Stomach smooth muscle (tissue), 2 donors: ENCODE data around the gene DHX29.

Source experiments
- H3K27ac ChIP-seq: one replicate; pipeline ENCODE4 v1.7.0; 2013; ENCODE audit warnings: mild to moderate bottlenecking, low read length, inconsistent platforms
- H3K27me3 ChIP-seq, 2 donors: one replicate each; pipeline ENCODE4 v1.7.0; 2013; ENCODE audit warnings: low read length in 2 of 2; ENCODE audit not compliant: insufficient read depth in 2 of 2, control insufficient read depth in 1 of 2
- H3K36me3 ChIP-seq, 2 donors: one replicate each; pipeline ENCODE4 v1.7.0; 2013; ENCODE audit warnings: low read length in 2 of 2; ENCODE audit not compliant: control insufficient read depth in 2 of 2, insufficient read depth in 2 of 2
- H3K4me1 ChIP-seq: one replicate; pipeline ENCODE4 v1.7.0; 2013; ENCODE audit warnings: low read length; ENCODE audit not compliant: control insufficient read depth, insufficient read depth
- H3K4me3 ChIP-seq, 2 donors: one replicate each; pipeline ENCODE4 v1.7.0; 2013; ENCODE audit warnings: low read length in 2 of 2
- H3K9ac ChIP-seq, 2 donors: one replicate each; pipeline ENCODE4 v1.7.0; 2013; ENCODE audit warnings: low read length in 2 of 2, mild to moderate bottlenecking in 1 of 2
- H3K9me3 ChIP-seq, 2 donors: one replicate each; pipeline ENCODE4 v1.7.0; 2013; ENCODE audit warnings: low read length in 2 of 2; ENCODE audit not compliant: control insufficient read depth in 2 of 2
- donor health status: healthy.
- donor health status: Pancreatic carcinoma.

DHX29 gene

DNA sequence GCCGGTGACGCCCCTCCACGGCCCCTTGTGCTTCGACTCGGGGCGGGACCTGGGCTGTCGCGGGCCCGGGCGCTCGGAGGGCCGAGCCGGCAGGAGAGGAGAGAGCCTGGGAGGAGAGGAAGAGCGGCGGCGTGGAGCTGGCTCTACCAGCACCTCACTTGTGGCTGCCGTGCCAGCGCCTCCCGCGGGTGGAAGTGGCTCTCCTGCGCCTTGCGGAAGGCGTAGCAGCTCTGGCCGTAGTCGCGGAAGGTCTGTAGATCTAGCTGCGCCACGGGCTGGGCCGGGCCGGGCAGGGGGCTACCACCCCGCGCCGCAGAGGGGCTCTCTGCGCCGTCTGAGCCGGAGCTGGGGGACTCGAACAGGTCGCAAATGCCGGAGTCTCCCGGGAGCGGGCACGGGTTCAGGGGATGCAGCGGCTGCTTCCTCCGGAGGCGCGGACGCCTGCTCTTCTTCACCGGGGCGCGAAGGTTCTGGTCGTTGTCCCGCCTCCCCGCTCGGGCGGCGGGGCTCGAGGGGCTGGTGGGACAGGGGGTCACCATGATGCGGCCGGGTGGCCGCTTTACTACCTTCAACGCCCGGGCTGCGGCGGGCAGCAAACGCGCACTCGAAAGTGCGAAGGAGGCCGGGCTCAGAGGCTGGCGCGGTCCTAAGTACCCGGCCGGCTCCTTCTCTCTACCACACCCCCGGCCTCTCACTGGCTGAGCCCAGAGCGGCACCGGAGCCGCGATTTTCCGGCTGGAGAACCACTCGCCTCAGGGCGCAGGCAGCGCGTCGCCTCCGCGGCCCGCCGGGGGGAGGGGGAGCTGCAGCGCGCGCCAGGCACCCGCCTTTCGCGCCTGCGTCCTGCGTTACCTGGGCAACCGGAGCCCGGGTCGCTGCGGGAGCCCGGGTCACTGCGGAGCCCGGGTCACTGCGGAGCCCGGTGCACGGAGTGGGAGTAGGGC is 74.2 kb downstream of the DHX29 start, which contains the start of gene CCNO:
Gene CCNO, minus strand, starts transcription at position 624 of the 944 bp plus-strand sequence. Its CDS starts 85 bp downstream, at position 539.
- Histone ChIP-seq H3K4me3 (peak within 1 kb of the TSS; percentile 67 to 74), H3K36me3 (no peaks in the 10 kb centered on the region), H3K27me3 (peaks cover 65 to 79% of the 10 kb centered on the region in 2 donors), H3K4me1 (peaks cover 36% of the 10 kb centered on the region), H3K27ac (no peak within 1 kb of the TSS), H3K9me3 (no peaks in the 10 kb centered on the region), H3K9ac (peak within 1 kb of the TSS in 1 of 2 donors; percentile 28)

GRCh38 chr5:55232271-55232984 is 75.1 kb downstream of the DHX29 start:
- H3K27ac ChIP-seq = no peak overlapping the region

GRCh38 chr5:55231919-55232270 is 75.6 kb downstream of the DHX29 start:
- Histone ChIP-seq H3K9ac (no peak overlapping the region), H3K4me3 (peak overlapping the region in 1 of 2 donors; percentile 74), H3K9me3 (no peaks in the 10 kb centered on the region), H3K27me3 (peaks cover 74 to 88% of the 10 kb centered on the region in 2 donors), H3K36me3 (no peaks in the 10 kb centered on the region), H3K27ac (no peak overlapping the region), H3K4me1 (peaks cover 43% of the 10 kb centered on the region)

More at GRCh38 chr5:55232271-55232984, 75.1 kb downstream of the DHX29 start:
- Histone ChIP-seq H3K36me3 (no peaks in the 10 kb centered on the region), H3K4me1 (peaks cover 41% of the 10 kb centered on the region), H3K9me3 (no peaks in the 10 kb centered on the region), H3K4me3 (peak overlapping the region; percentile 54 to 74), H3K9ac (no peak overlapping the region), H3K27me3 (peaks cover 73 to 86% of the 10 kb centered on the region in 2 donors)

- Histone ChIP-seq H3K4me1 (peaks cover 48% of the 10 kb centered on the region), H3K9me3 (no peaks in the 10 kb centered on the region), H3K27ac (no peak overlapping the region), H3K36me3 (no peaks in the 10 kb centered on the region), H3K4me3 (peak overlapping the region; percentile 13 to 55), H3K9ac (no peak overlapping the region), H3K27me3 (peaks cover 75 to 90% of the 10 kb centered on the region in 2 donors)
Measured at GRCh38 chr5:55231029-55231918, 76.2 kb downstream of the DHX29 start.

GRCh38 chr5:55230086-55230629 is 77.3 kb downstream of the DHX29 start:
- Histone ChIP-seq H3K27me3 (peaks cover 86 to 98% of the 10 kb centered on the region in 2 donors), H3K4me3 (no peak overlapping the region), H3K9ac (no peak overlapping the region), H3K36me3 (no peaks in the 10 kb centered on the region), H3K4me1 (peaks cover 48% of the 10 kb centered on the region), H3K27ac (no peak overlapping the region), H3K9me3 (no peaks in the 10 kb centered on the region)

- Histone ChIP-seq H3K4me3 (peak overlapping the region; percentile 23 to 54), H3K27me3 (peaks cover 91 to 98% of the 10 kb centered on the region in 2 donors), H3K4me1 (peaks cover 36% of the 10 kb centered on the region), H3K9ac (no peak overlapping the region), H3K27ac (no peak overlapping the region), H3K9me3 (no peaks in the 10 kb centered on the region), H3K36me3 (no peaks in the 10 kb centered on the region)
Measured at GRCh38 chr5:55227664-55228430, 79.6 kb downstream of the DHX29 start.

DNA sequence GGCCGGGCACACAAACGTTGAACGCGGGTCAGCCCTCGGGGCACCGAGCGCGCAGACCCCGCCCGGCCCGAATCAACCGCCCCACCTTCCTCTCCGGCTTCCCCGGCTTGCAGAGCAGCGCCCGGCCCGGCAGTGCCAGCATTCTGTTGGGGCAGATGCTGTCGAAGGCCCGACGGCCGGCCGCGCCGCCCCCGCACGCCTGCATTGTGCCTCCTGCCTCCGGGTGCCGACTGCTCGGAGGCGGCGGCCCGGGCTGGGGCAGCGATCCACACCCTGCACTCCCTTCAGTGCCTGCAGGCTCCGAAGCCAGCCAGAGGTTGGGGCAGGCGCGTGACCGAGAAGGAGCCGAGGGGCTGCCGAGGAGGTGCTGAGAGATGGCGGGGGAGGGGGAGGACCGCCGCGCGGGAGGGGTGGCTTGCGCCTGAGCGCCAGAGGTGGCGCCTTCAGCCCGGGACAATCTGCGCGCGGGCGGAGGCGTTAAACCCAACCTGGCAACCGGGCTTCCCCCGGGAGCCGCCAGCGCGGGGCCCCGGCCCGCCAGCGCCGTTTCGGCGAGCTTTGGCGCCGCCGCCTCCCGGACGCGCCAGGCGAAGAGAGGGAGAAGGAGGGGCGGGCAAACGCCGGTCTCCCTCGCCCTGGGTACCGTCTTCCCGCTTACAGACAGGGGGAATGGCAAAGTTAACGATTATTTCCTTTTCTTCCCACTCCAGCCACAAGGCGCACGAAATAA is 80.4 kb downstream of the DHX29 start, which contains the start of gene MCIDAS:
Gene MCIDAS, minus strand, starts transcription at position 382 of the 730 bp plus-strand sequence. Its CDS starts 177 bp downstream, at position 205.
- H3K4me1 ChIP-seq = peaks cover 29% of the 10 kb centered on the region
- H3K36me3 ChIP-seq = no peaks in the 10 kb centered on the region
- peaks cover 91 to 98% of the 10 kb centered on the region in 2 donors for H3K27me3 ChIP-seq
- no peaks in the 10 kb centered on the region for H3K9me3 ChIP-seq
- no peak within 1 kb of the TSS for H3K9ac ChIP-seq
- H3K27ac ChIP-seq = no peak within 1 kb of the TSS
- peak within 1 kb of the TSS; percentile 23 to 54 for H3K4me3 ChIP-seq

GRCh38 chr5:55226027-55226933 is 81.2 kb downstream of the DHX29 start:
- Histone ChIP-seq H3K9ac (no peak overlapping the region), H3K36me3 (no peaks in the 10 kb centered on the region), H3K4me3 (peak overlapping the region in 1 of 2 donors; percentile 54), H3K27ac (no peak overlapping the region), H3K9me3 (no peaks in the 10 kb centered on the region), H3K27me3 (peaks cover 88 to 96% of the 10 kb centered on the region in 2 donors), H3K4me1 (peaks cover 22% of the 10 kb centered on the region)
